ENCODE results near the gene RALGAPA2.

DNA sequence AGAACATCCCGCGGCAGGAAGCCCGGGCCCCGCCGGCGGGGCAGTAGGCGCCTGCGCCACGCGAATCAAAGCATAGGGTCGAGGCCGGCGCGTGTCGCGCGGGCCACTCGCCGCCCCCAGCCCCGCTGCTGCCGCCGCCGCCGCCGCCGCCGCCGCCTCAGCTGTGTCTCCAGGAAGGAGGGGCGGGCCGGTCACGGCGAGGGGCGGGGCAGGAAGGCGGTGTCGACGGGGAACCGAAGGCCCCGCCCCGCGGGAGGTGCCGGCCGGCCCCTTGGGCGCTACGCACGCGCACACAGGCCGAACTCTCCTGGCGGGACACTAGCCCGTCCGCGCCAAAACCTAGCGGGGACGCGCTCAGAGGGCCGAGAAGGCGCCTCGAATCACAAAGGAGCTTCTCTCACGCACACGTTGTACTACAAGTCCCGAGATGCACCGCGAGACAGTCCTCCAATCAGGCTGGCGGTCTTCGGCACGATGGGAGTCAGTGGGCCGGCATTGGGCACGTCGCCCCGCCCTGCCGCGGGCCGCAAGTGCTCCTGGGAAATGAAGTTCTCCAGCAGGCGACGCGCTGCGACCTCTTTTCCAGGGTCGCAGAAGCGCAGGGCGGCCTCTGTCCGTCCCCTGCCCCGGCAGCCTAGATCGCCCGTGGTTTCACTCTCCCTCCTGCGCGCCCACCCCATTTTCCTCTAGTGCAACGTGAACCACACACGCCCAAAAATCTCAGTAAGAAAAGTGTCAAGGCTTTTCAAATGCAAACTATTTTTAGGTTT is at the start of gene RALGAPA2:
- no peak for TF ChIP-seq CTCF (conservative IDR thresholded peaks at IDR 0.05 in 1 of 2, IDR thresholded peaks at IDR 0.05 in 1 of 2; ENCODE audit: low read depth in 1 of 2, low read length in 2 of 2)
- TF ChIP-seq EZH2 (IDR thresholded peaks at IDR 0.05; ENCODE audit: low read length, missing control alignments): no peak
